ENCODE measurements around the gene ISCU. TPM values are rescaled to one million over a fixed set of nuclear protein-coding genes. Genes with fewer than 3 reads are reported as not detected.
A peak's percentile ranks its signal among the peaks of the same experiment; 100 is the strongest.

Gene ISCU
- total and polyA plus RNA-seq, 9 of the 15 experiments (the other 6 are each of a cell fraction or from before 2014, with no cell fraction given) = 15.9 to 92.5 (median 77.3) TPM

DNA sequence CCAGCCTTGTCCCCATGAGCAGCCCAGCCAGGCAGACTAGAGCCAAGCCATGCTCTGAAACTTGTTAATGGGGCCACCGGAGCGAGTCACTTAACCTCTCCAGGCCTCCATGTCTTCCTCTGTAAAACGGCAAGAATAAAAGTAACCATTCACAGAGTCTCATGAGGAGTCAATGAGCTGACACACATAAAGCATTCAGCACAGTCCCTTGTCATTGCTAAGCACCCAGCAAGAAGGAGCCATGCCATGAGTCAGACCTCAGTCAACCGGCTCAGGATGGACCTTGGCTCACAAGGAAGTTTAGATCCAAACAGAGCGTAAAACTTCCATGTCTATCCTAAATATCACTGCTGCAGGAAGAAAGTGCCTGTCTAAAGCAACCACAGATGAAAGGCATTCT, 36.7 kb upstream of the ISCU start (continued):
- TF ChIP-seq, protein P1, sequence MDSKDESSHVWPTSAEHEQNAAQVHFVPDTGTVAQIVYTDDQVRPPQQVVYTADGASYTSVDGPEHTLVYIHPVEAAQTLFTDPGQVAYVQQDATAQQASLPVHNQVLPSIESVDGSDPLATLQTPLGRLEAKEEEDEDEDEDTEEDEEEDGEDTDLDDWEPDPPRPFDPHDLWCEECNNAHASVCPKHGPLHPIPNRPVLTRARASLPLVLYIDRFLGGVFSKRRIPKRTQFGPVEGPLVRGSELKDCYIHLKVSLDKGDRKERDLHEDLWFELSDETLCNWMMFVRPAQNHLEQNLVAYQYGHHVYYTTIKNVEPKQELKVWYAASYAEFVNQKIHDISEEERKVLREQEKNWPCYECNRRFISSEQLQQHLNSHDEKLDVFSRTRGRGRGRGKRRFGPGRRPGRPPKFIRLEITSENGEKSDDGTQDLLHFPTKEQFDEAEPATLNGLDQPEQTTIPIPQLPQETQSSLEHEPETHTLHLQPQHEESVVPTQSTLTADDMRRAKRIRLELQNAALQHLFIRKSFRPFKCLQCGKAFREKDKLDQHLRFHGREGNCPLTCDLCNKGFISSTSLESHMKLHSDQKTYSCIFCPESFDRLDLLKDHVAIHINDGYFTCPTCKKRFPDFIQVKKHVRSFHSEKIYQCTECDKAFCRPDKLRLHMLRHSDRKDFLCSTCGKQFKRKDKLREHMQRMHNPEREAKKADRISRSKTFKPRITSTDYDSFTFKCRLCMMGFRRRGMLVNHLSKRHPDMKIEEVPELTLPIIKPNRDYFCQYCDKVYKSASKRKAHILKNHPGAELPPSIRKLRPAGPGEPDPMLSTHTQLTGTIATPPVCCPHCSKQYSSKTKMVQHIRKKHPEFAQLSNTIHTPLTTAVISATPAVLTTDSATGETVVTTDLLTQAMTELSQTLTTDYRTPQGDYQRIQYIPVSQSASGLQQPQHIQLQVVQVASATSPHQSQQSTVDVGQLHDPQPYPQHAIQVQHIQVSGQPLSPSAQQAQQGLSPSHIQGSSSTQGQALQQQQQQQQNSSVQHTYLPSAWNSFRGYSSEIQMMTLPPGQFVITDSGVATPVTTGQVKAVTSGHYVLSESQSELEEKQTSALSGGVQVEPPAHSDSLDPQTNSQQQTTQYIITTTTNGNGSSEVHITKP (IDR thresholded peaks at IDR 0.05; ENCODE audit: partially characterized antibody) = no peak
- TF ChIP-seq ARID1B (IDR thresholded peaks at IDR 0.05) = no peak

DNA sequence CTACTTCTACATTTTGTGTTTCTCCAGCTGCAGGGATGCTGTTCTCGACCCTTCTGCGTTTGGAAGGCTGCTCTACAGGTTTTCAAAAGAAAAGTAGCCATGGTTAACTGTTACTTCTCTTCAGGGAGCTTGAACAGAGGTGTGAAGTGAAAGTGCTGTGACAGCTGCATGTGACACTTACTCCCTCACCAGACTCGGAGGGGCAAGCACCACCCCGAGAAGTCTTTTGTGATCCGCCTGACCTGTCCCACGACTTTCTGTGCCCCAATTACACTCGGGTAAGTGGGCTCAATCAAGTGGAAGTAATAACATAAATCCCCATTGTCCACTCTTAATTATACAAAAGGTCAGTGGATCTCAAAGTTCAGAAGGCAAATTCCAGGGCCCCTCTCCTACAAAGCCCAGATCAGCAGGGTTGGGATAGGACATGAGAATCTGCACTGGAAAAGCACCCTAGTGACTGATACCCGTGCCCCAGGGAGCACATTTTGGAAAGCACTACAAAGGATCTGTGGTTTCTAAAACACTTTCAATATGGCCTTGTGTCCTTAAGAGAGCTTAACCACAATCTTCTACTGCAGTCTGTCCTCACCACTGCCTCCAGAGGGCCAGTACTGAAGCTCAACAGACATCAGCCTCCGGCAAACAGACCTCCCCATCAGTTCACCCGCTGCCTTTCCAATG, 35.8 kb upstream of the ISCU start:
- H2AFZ ChIP-seq (ENCODE audit: low read depth, low read length) = no peak overlapping the region
- H3K9me3 ChIP-seq (replicated peaks; ENCODE audit: control insufficient read depth, insufficient read depth, low read depth, low read length) = no peaks in the 10 kb centered on the region
- H3K79me2 ChIP-seq (ENCODE audit: control insufficient read depth, insufficient read depth, low read length) = peaks cover 8% of the 10 kb centered on the region
- FAIRE-seq (no peak), ATAC-seq (peak; percentile 25; the same call in 1 of the 3 replicates), DNase-seq (ENCODE audit: extremely low read depth in 1 of 4, low spot score in 3 of 4) (no peak)
- H3K4me1 ChIP-seq (replicated peaks in 1 of 2; ENCODE audit: control insufficient read depth in 2 of 2, insufficient read depth in 2 of 2, low read length in 2 of 2) = no peaks in the 10 kb centered on the region
- no peaks in the 10 kb centered on the region for H3K9me1 ChIP-seq (ENCODE audit: control insufficient read depth, insufficient read depth, low read length)
- H3K36me3 ChIP-seq (ENCODE audit: control insufficient read depth, insufficient read depth, low read length) = peaks cover 99% of the 10 kb centered on the region
- BruUV-seq (replicated peaks) = no TSS peak
- H3K4me2 ChIP-seq (ENCODE audit: insufficient read depth, low read length) = no peak overlapping the region
- WGBS (ENCODE audit: insufficient coverage, low coverage, missing lambda C conversion rate) = 92% methylated on average over 10 of the region's 10 CpGs
- no peak overlapping the region for H3K4me3 ChIP-seq
- no peak overlapping the region; the same call in 2 of the 3 replicates for H3K27ac ChIP-seq (ENCODE audit: extremely low read depth, low read depth, low read length)
- H3K27me3 ChIP-seq (ENCODE audit: control insufficient read depth in 2 of 2, insufficient read depth in 2 of 2, low read length in 2 of 2) = no peaks in the 10 kb centered on the region
- ChIA-PET POLR2A (interaction anchor here (0.9 to 2.9 kb wide), 2 partner anchors 9 to 101 kb away, joined by 3 to 9 read pairs; no protein-coding TSS in a partner anchor), CTCF (ENCODE audit: low intra/inter-chr PET ratio) (no interaction called here)
- in situ Hi-C loops (cut with MboI) (no loop called here), intact Hi-C loops (cut with micrococcal nuclease) (no loop called here)
- H4K20me1 ChIP-seq (replicated peaks; ENCODE audit: control insufficient read depth, insufficient read depth, low read length) = peaks cover 7% of the 10 kb centered on the region; the same call in 1 of the 2 replicates
- 0 out of 4 replicates have a peak overlapping the region, but pooled peaks of 1 of the 2 experiments have one; percentile 6 for H3K9ac ChIP-seq (ENCODE audit: insufficient read depth in 1 of 2, low read depth in 2 of 2, low read length in 2 of 2)
- no peak for TF ChIP-seq SIN3A (IDR thresholded peaks at IDR 0.05; ENCODE audit: borderline replicate concordance in 2 of 2, control insufficient read depth in 1 of 2, low read depth in 2 of 2, low read length in 2 of 2)
- TF ChIP-seq PCBP2 (IDR thresholded peaks at IDR 0.05; ENCODE audit: low read depth, low read length, poor library complexity, severe bottlenecking) = no peak
- TF ChIP-seq ZNF57 (CRISPR knock-in tag; IDR thresholded peaks at IDR 0.05) = no peak
- no peak for TF ChIP-seq MYBL2 (IDR thresholded peaks at IDR 0.05; ENCODE audit: low read depth)
- no peak for TF ChIP-seq MYBL2 (CRISPR knock-in tag; IDR thresholded peaks at IDR 0.05; ENCODE audit: borderline replicate concordance)
- TF ChIP-seq, protein P2, sequence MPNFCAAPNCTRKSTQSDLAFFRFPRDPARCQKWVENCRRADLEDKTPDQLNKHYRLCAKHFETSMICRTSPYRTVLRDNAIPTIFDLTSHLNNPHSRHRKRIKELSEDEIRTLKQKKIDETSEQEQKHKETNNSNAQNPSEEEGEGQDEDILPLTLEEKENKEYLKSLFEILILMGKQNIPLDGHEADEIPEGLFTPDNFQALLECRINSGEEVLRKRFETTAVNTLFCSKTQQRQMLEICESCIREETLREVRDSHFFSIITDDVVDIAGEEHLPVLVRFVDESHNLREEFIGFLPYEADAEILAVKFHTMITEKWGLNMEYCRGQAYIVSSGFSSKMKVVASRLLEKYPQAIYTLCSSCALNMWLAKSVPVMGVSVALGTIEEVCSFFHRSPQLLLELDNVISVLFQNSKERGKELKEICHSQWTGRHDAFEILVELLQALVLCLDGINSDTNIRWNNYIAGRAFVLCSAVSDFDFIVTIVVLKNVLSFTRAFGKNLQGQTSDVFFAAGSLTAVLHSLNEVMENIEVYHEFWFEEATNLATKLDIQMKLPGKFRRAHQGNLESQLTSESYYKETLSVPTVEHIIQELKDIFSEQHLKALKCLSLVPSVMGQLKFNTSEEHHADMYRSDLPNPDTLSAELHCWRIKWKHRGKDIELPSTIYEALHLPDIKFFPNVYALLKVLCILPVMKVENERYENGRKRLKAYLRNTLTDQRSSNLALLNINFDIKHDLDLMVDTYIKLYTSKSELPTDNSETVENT (CRISPR knock-in tag; IDR thresholded peaks at IDR 0.05) = no peak
- no peak for TF ChIP-seq ZBTB7A (IDR thresholded peaks at IDR 0.05; ENCODE audit: borderline replicate concordance, control insufficient read depth, low read depth, low read length)
- TF ChIP-seq ZNF311 (CRISPR knock-in tag; IDR thresholded peaks at IDR 0.05) = no peak
- TF ChIP-seq SPI1 (IDR thresholded peaks at IDR 0.05; ENCODE audit: borderline replicate concordance, low read depth, low read length) = no peak
- TF ChIP-seq KAT8 (IDR thresholded peaks at IDR 0.05; ENCODE audit: low read depth) = no peak
